Fibroblast of peridontal ligament (primary cell): ENCODE measurements around the gene SCN5A.

Experiments
- DNase-seq: peaks from one replicate; pipeline ENCODE4 v3.0.0-alpha.2; 2010; ENCODE audit errors: extremely low read depth

SCN5A gene

GRCh38 chr3:38649500-38650247, at the start of gene SCN5A:
Gene SCN5A (minus strand): TSS chr3:38649687. CDS start chr3:38633307, 16,380 bp downstream.
- no peak for DNase-seq

DNA sequence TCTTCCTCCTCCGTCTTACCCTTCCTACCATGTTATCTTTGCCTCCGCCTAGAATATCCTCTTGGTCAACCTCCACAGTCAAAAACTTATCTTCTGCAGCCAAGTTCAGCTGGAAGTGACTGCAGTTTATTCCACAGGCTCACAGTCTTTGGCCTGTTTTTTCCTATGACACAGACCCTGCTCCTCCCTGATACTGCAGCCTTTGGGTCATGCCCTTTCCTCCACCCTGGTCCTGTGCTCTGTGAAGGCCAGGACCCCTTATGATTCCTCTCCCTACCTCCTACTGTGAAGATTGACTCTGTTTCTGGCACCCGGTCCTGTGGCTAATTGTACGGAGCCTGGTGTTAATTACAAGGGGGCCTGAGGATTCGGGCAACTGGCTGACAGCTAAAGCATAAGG, 49.3 kb upstream of the SCN5A start:
- no peak for DNase-seq

- no peak for DNase-seq
These were observed 48.6 kb upstream of the SCN5A start for GRCh38 chr3:38698061-38698460.

- DNase-seq: no peak
These were observed 46.5 kb upstream of the SCN5A start for GRCh38 chr3:38696034-38696433.

DNA sequence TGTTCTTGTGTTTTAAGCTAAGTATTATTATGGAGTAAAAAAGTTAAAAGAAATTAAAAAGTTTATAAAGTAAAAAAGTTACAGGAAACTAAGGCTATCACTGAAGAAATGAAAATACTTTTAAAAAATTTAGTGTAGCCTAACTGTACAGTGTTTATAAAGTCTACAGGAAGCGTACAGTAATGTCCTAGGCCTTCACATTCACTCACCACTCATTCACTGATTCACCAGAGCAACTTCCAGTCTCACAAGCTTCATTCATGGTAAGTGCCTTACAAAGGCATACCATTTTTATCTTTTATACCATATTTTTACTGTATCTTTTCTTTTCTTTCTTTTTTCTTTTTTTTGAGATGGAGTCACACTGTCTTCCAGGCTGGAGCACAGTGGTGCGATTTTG, 40.7 kb upstream of the SCN5A start:
- DNase-seq: no peak

- DNase-seq: no peak
These were observed 40.3 kb upstream of the SCN5A start for GRCh38 chr3:38689774-38690173.

GRCh38 chr3:38689346-38689745, 39.9 kb upstream of the SCN5A start:
- no peak for DNase-seq

- DNase-seq: no peak
These were observed 37.8 kb upstream of the SCN5A start for GRCh38 chr3:38687321-38687720.

DNA sequence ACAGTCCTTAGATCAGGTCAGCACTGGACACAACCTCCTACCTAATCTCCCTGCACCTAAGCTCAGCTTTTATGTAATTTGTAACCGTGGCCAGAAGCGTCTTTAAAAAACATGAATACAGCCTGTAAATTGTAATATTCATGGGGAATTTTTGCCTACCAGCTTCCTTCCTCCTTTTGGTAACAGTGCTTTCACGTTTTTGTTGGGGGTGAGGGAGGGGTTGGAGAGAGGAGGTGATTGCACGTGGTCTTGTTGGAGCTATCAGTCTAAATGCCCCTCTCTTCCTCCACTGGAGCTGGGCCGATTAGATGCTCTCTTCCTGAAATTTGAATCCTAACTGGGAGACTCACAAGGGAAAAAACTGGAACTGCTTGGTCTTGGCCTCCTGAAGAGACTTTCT, 35.1 kb upstream of the SCN5A start:
- DNase-seq: no peak

DNA sequence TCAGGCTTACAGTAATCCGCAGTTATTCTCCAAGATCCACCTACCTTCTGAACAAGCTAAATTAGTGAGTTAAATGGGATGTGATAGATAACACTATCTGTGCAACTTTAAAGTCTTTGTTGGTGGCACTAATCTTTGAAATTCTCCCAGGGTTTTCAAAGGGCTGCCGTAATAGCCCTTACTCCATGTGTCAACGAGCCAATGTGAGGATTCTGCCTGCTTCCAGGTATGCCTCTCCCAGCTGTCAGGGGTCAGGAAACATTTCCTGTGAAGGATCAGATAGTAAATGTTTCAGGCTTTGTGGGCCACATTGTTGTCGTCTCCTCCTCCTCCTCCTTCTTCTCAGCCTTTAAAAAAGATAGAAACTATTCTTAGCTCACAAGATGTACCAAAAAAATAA, 20.2 kb upstream of the SCN5A start:
- DNase-seq: no peak

- peak; percentile 40 for DNase-seq
These were observed 13.1 kb upstream of the SCN5A start for GRCh38 chr3:38662544-38662943.

- no peak for DNase-seq
These were observed 9.4 kb upstream of the SCN5A start for GRCh38 chr3:38658841-38659240.

DNA sequence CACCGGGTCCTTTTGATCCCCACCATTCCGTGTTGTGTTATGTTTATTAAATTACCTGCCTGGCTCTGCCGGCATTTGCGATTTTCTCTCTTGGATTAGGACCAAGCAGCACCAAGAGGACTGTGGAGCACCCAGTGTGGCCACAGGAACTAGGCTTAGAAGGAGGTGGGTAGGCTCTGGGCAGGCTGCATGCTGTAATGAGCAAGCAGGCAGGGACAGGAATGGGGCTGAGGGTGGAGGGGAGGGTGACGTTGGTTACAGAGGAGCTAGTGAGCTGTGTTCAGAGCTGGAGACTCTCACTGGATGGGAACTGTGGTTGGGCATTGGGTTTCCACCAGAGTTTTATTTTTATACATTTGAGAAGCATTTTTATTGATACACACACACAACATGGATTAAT, 7.9 kb upstream of the SCN5A start:
- no peak for DNase-seq

- DNase-seq: peak; percentile 20
These were observed 6.3 kb upstream of the SCN5A start for GRCh38 chr3:38655708-38656300.

GRCh38 chr3:38653685-38654537, 4.4 kb upstream of the SCN5A start:
- DNase-seq: no peak

DNA sequence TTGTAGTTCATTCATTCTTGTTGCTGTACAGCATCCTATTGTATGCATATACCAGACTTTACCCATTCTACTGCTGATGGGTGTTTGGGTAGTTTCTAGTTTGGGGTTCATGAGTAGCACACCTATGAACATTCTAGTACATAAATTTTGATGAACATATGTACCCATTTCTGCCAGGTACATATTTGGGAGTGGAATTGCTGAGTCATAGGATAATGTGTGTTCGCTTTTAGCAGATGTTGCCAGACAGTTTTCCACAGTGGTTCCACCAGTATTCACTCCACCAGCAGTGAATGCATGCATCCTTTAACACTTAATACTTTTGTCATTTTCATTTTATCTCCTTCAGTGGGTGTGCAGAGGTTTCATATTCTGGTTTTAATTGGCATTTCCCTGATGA, 3.4 kb upstream of the SCN5A start:
- DNase-seq: no peak

- peak; percentile 22 for DNase-seq
These were observed 1.8 kb upstream of the SCN5A start for GRCh38 chr3:38651153-38651789.

GRCh38 chr3:38650248-38650951, 913 bp upstream of the SCN5A start:
- no peak for DNase-seq

- no peak for DNase-seq
These were observed 608 bp downstream of the SCN5A start for GRCh38 chr3:38648659-38649499.

- DNase-seq: no peak
These were observed 1.3 kb downstream of the SCN5A start for GRCh38 chr3:38648024-38648658.
